NCI-H2029 treated with DMSO at 0.1 percent for 48 hours (cell line): ENCODE results near the gene CHRNA3.

Experiments
- DNase-seq: peaks from one replicate; lab custom pipeline; 2025; lab: John Stamatoyannopoulos, UW

Gene CHRNA3

GRCh38 chr15:78620527-78621421 lies at the start of gene CHRNA3:
Gene CHRNA3 (minus strand): TSS chr15:78620996. CDS start chr15:78620794, 202 bp downstream.
- no peak for DNase-seq

- no peak for DNase-seq
Observed at GRCh38 chr15:78668987-78669386, 48.2 kb upstream of the CHRNA3 start.

- DNase-seq: no peak
Observed at GRCh38 chr15:78667578-78668236, 46.9 kb upstream of the CHRNA3 start.

- DNase-seq: no peak
Observed at GRCh38 chr15:78666010-78666409, 45.2 kb upstream of the CHRNA3 start.

GRCh38 chr15:78663703-78664102 lies 42.9 kb upstream of the CHRNA3 start:
- no peak for DNase-seq

- no peak for DNase-seq
Observed at GRCh38 chr15:78662028-78662427, 41.2 kb upstream of the CHRNA3 start.

- DNase-seq: no peak
Observed at GRCh38 chr15:78661001-78661400, 40.2 kb upstream of the CHRNA3 start.

- no peak for DNase-seq
Observed at GRCh38 chr15:78660584-78660983, 39.8 kb upstream of the CHRNA3 start.

GRCh38 chr15:78658823-78659222 lies 38.0 kb upstream of the CHRNA3 start:
- DNase-seq: no peak

- DNase-seq: no peak
Observed at GRCh38 chr15:78654272-78654671, 33.5 kb upstream of the CHRNA3 start.

GRCh38 chr15:78651930-78652615 lies 31.3 kb upstream of the CHRNA3 start:
- no peak for DNase-seq

- DNase-seq: no peak
Observed at GRCh38 chr15:78651007-78651406, 30.2 kb upstream of the CHRNA3 start.

GRCh38 chr15:78650022-78650421 lies 29.2 kb upstream of the CHRNA3 start:
- DNase-seq: no peak

- DNase-seq: no peak
Observed at GRCh38 chr15:78645009-78645408, 24.2 kb upstream of the CHRNA3 start.

- DNase-seq: no peak
Observed at GRCh38 chr15:78642331-78642730, 21.5 kb upstream of the CHRNA3 start.

- no peak for DNase-seq
Observed at GRCh38 chr15:78641749-78642275, 21.0 kb upstream of the CHRNA3 start.

GRCh38 chr15:78641102-78641748 lies 20.4 kb upstream of the CHRNA3 start, which contains the start of gene CHRNB4:
Gene CHRNB4 (minus strand): TSS chr15:78641210. CDS start chr15:78641133, 77 bp downstream.
- no peak for DNase-seq

- DNase-seq: no peak
Observed at GRCh38 chr15:78640527-78641101, 19.8 kb upstream of the CHRNA3 start.

GRCh38 chr15:78638658-78639314 lies 18.0 kb upstream of the CHRNA3 start:
- DNase-seq: no peak

- no peak for DNase-seq
Observed at GRCh38 chr15:78637776-78638435, 17.1 kb upstream of the CHRNA3 start.
